Measurements from ENCODE around the gene RABGEF1. TPM values are rescaled to one million over a fixed set of nuclear protein-coding genes. Genes with fewer than 3 reads are reported as not detected.
"Not testable (repeated sequence)": the region's sequence is repeated elsewhere in the genome, so short reads cannot be mapped to it uniquely, and the experiment has no call there.

The RABGEF1 gene
- total RNA-seq, 4 donors from 2014 or later: 44.6 to 53.2 (median 48.1) TPM

DNA sequence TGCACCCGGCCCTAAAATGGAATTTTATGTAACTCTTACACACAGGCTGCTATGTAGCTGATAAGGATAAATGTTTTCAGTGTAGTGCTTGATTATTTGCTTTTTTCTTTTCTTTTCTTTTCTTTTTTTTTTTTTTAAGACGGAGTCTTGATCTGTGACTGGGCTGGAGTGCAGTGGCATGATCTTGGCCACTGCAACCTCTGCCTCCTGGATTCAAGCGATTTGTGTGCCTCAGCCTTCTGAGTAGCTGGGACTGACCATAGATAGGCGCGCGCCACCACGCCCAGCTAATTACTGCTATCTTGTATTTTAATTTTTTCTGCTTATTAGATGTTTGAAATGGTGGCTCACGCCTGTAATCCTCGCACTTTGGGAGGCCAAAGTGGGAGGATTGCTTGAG is 3.4 kb downstream of the RABGEF1 start:
- no peak for DNase-seq (ENCODE audit: low spot score in 2 of 2)
- TF ChIP-seq POLR2A (IDR thresholded peaks at IDR 0.05): no peak
- TF ChIP-seq, protein P1, sequence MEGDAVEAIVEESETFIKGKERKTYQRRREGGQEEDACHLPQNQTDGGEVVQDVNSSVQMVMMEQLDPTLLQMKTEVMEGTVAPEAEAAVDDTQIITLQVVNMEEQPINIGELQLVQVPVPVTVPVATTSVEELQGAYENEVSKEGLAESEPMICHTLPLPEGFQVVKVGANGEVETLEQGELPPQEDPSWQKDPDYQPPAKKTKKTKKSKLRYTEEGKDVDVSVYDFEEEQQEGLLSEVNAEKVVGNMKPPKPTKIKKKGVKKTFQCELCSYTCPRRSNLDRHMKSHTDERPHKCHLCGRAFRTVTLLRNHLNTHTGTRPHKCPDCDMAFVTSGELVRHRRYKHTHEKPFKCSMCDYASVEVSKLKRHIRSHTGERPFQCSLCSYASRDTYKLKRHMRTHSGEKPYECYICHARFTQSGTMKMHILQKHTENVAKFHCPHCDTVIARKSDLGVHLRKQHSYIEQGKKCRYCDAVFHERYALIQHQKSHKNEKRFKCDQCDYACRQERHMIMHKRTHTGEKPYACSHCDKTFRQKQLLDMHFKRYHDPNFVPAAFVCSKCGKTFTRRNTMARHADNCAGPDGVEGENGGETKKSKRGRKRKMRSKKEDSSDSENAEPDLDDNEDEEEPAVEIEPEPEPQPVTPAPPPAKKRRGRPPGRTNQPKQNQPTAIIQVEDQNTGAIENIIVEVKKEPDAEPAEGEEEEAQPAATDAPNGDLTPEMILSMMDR (IDR thresholded peaks at IDR 0.05): no peak
- H3K4me3 ChIP-seq (ENCODE audit: low read depth, poor library complexity, severe bottlenecking): no peak overlapping the region
- WGBS, 2 donors: 93 to 98% methylated on average over 9 of the region's 9 CpGs
- intact Hi-C loops (cut with DNase I; ENCODE audit: low total_unique reads): no loop called here

DNA sequence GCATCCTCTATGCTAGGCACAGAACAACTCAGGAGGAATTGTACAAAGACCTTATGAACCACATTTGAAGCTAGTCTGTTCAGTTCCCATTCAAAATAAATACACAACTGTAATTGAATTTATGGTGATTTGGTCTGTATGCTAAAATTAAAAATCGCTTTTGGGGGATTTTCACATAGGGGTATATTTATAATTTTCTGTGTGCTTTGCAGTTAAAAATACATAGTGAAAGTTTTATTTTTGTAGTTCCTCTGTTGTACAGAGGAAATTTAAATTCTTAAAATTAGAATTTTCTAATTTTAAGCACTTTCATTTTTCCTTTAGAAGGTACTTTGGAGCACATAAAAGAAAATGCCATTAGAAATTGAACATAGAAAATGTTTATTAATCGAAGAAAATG is 6.9 kb downstream of the RABGEF1 start:
- H3K4me3 ChIP-seq (ENCODE audit: low read depth, poor library complexity, severe bottlenecking): no peak overlapping the region
- WGBS, 2 donors: 88 to 93% methylated on average over 2 of the region's 2 CpGs
- DNase-seq (ENCODE audit: low spot score in 2 of 2): no peak
- intact Hi-C loops (cut with DNase I; ENCODE audit: low total_unique reads): no loop called here
- no peak for TF ChIP-seq POLR2A (IDR thresholded peaks at IDR 0.05)
- TF ChIP-seq, protein P1 (IDR thresholded peaks at IDR 0.05): no peak

DNA sequence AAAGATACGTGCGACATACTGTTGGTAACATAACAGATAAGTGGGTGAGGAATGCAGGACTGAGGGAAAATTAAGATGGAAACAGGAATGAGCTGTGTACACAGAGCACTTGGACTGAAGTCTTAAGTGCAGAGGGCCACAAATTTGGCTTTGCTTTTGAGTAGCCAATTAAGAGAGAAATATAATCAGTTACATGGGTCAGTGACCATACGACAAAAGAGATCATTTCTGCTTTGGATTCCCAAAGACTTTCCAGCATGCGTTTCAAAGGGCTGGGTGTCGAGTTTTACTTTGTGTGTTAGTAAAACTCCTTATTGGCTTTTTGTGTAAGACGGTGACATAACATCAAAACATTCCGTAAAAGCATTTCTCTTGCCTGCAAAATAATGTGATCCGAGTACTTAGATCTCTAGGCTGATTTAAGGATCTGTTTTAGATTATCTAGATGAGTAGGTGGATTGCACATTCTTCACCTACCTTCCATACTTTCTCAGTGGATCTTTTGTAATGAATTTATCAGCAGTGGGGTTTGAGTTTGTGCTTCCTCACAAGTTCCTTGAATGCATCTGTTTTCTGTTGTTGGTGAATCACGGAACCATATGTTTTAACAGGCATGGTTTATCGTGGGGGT is 7.5 kb downstream of the RABGEF1 start:
- intact Hi-C loops (cut with DNase I; ENCODE audit: low total_unique reads): no loop called here
- TF ChIP-seq, protein P1 (IDR thresholded peaks at IDR 0.05): no peak
- no peak for TF ChIP-seq POLR2A (IDR thresholded peaks at IDR 0.05)

DNA sequence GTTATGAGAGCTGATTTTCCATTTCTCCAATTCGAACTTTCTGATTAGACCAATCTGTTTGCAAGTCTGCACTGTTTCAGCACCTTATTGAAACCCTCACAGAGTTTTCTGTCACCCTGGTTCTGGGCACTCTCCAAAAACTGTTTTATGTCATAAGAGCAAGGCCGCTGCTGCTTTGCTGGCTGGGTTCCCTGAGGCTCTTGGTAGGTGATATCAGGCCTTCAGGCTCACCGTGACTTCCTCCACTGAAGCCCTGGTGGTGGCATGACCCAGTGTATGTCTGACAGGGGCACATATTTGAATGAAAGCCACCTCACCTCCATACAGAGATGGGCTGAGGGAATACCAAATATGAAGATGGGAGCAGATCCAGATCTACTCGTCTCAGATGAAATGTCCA is 8.3 kb downstream of the RABGEF1 start:
- DNase-seq (ENCODE audit: low spot score in 2 of 2): no peak
- no peak for TF ChIP-seq POLR2A (IDR thresholded peaks at IDR 0.05)
- TF ChIP-seq, protein P1 (IDR thresholded peaks at IDR 0.05): no peak
- no peak overlapping the region for H3K4me3 ChIP-seq (ENCODE audit: low read depth, poor library complexity, severe bottlenecking)
- intact Hi-C loops (cut with DNase I; ENCODE audit: low total_unique reads): no loop called here
- WGBS, 2 donors: 51 to 67% methylated on average over 4 of the region's 4 CpGs

More for the DNA sequence above, 7.5 kb downstream of the RABGEF1 start:
- DNase-seq (ENCODE audit: low spot score in 2 of 2): no peak
- 66 to 78% methylated on average over 10 of the region's 10 CpGs for WGBS, 2 donors
- H3K4me3 ChIP-seq (ENCODE audit: low read depth, poor library complexity, severe bottlenecking): no peak overlapping the region

DNA sequence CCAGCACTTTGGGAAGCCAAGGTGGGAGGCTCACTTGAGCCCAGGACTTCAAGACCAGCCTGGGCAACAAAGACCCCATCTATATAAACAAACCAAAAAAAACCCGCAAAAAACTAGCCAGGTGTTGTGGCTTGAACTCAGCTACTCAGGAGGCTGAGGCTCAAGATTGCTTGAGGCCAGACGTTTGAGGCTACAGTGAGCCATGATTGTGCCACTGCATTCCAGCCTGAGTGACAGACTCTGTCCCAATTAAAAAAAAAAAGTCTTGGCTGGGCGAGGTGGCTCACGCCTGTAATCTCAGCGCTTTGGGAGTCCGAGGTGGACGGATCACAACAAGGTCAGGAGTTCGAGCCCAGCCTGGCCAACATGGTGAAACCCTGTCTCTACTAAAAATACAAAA is 11.4 kb downstream of the RABGEF1 start:
- no peak overlapping the region for H3K4me3 ChIP-seq (ENCODE audit: low read depth, poor library complexity, severe bottlenecking)
- WGBS, 2 donors: 87 to 91% methylated on average over 8 of the region's 8 CpGs
- TF ChIP-seq POLR2A (IDR thresholded peaks at IDR 0.05): no peak
- TF ChIP-seq, protein P1 (IDR thresholded peaks at IDR 0.05): no peak
- no peak for DNase-seq (ENCODE audit: low spot score in 2 of 2)
- intact Hi-C loops (cut with DNase I; ENCODE audit: low total_unique reads): no loop called here

DNA sequence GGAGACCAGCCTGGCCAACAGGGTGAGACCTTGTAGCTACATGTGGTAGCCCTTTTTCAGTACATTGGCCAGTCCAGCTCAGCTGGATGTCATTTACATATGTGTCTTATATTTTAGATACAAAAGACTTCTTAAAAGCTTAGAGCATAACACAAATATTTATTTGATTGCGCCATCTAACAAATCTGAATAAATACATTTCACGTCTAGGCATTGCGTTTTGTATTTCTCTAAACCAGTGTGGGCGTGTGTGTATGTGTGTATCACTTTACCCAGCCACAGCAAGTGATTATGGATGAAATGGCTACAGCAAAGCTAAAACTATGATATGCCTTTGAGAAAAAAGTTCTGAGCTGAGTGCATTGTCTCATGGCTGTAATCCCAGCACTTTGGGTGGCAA is 14.0 kb downstream of the RABGEF1 start:
- no peak for DNase-seq (ENCODE audit: low spot score in 2 of 2)
- no peak overlapping the region for H3K4me3 ChIP-seq (ENCODE audit: low read depth, poor library complexity, severe bottlenecking)
- no peak for TF ChIP-seq POLR2A (IDR thresholded peaks at IDR 0.05)
- TF ChIP-seq, protein P1 (IDR thresholded peaks at IDR 0.05): no peak
- intact Hi-C loops (cut with DNase I; ENCODE audit: low total_unique reads): no loop called here
- WGBS, 2 donors: 87 to 91% methylated on average over 4 of the region's 4 CpGs

DNA sequence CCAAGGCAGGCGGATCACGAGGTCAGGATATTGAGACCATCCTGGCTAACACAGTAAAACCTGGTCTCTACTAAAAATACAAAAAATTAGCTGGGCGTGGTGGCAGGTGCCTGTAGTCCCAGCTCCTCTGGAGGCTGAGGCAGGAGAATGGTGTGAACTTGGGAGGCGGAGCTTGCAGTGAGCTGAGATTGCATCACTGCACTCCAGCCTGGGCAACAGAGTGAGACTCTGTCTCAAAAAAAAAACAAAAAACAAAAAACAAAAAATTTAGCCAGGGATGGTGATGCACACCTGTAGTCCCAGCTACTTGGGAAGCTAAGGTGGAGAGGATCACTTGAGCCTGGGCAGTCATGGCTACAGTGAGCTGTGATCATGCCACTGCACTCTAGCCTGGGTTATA is 14.5 kb downstream of the RABGEF1 start:
- DNase-seq (ENCODE audit: low spot score in 2 of 2); intact Hi-C loops (cut with DNase I; ENCODE audit: low total_unique reads); H3K4me3 ChIP-seq (ENCODE audit: low read depth, poor library complexity, severe bottlenecking): not testable (repeated sequence)
- WGBS, 2 donors: 91 to 98% methylated on average over 4 of the region's 4 CpGs

DNA sequence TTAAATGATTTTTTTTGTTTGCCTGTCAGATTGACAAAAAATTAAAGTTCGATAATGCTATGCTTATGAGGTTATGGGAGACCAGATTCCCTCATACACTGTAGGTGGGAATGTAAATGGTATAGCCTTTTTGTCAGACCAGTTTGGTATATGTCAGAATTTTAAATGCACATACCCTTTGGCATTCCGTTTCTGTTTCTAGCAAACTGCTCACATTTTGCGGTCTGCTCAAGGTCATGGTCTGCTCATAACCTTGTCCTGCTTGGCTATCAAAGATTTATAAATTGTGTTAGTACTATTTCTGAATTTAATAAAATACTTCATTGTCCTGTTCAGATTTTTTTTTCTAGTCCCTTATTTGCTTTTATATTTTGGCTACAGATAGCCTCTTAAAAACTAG is 15.7 kb downstream of the RABGEF1 start:
- intact Hi-C loops (cut with DNase I; ENCODE audit: low total_unique reads); DNase-seq (ENCODE audit: low spot score in 2 of 2); H3K4me3 ChIP-seq (ENCODE audit: low read depth, poor library complexity, severe bottlenecking): not testable (repeated sequence)
- 85 to 87% methylated on average over 3 of the region's 3 CpGs for WGBS, 2 donors

All from lower leg skin (tissue), 4 donors.